GM12892 (cell line): ENCODE results near the gene FGL2.

ENCODE experiments used
- POLR2A ChIP-seq: IDR thresholded peaks from 2 replicates; pipeline ENCODE4 v1.6.1; 2011; ENCODE audit warnings: low read depth, low read length, control low read depth
- POLR2AphosphoS5 ChIP-seq: IDR thresholded peaks from 2 replicates; pipeline ENCODE4 v1.6.1; 2011; ENCODE audit warnings: low read depth, low read length, control low read depth

GRCh38 chr7:77248154-77248553, 48.5 kb upstream of the FGL2 start:
- TF ChIP-seq POLR2A: no peak
- no peak for TF ChIP-seq POLR2AphosphoS5
